Spleen (tissue), 11 donors: ENCODE data around the gene GAB2. TPM values are rescaled to one million over a fixed set of nuclear protein-coding genes. Genes with fewer than 3 reads are reported as not detected.

Experiments
- DNase-seq: peaks from one replicate; pipeline ENCODE4 v3.0.0-alpha.2; 2020
- H3K27ac ChIP-seq, 8 donors: fragments of 200-600 bp; sonication (generic) in 7 of 8; 1 replicate in 4 of 8; 2 replicates in 4 of 8; pipeline versions ENCODE4 v1.5.0 to v1.8.0; 2016 to 2021; ENCODE audit warnings: inconsistent platforms in 4 of 8, mild to moderate bottlenecking in 4 of 8, moderate library complexity in 1 of 8
- H3K27me3 ChIP-seq, 7 donors: fragments of 200-600 bp; sonication (generic) in 6 of 7; replicated peaks in 1 of 7; 1 replicate in 4 of 7; 2 replicates in 3 of 7; pipeline versions ENCODE4 v1.5.0 to v1.8.0; 2016 to 2021; ENCODE audit warnings: inconsistent platforms in 3 of 7, mild to moderate bottlenecking in 1 of 7
- H3K36me3 ChIP-seq, 6 donors: fragments of 200-600 bp; sonication (generic) in 5 of 6; 1 replicate in 4 of 6; 2 replicates in 2 of 6; pipeline versions ENCODE4 v1.5.0 to v1.8.0; 2016 to 2021; ENCODE audit warnings: inconsistent platforms in 2 of 6
- H3K4me1 ChIP-seq, 6 donors: fragments of 200-600 bp; sonication (generic) in 5 of 6; 1 replicate in 3 of 6; 2 replicates in 3 of 6; pipeline versions ENCODE4 v1.5.0 to v1.8.0; 2016 to 2021; ENCODE audit warnings: inconsistent platforms in 3 of 6
- H3K4me3 ChIP-seq, 8 donors: fragments of 200-600 bp; sonication (generic) in 7 of 8; 1 replicate in 4 of 8; 2 replicates in 4 of 8; pipeline versions ENCODE4 v1.5.0 to v1.8.0; 2016 to 2021; ENCODE audit warnings: inconsistent platforms in 4 of 8, mild to moderate bottlenecking in 4 of 8, moderate library complexity in 2 of 8
- H3K9me3 ChIP-seq, 8 donors: fragments of 200-600 bp; sonication (generic) in 7 of 8; 1 replicate in 4 of 8; 2 replicates in 4 of 8; pipeline versions ENCODE4 v1.5.0 to v1.8.0; 2016 to 2021; ENCODE audit warnings: inconsistent platforms in 4 of 8
- POLR2A ChIP-seq, 3 donors: fragments of 450-650 bp; IDR thresholded peaks; one replicate each; pipeline ENCODE4 v1.5.1; 2017; ENCODE audit warnings: antibody characterized with exemption in 3 of 3, mild to moderate bottlenecking in 1 of 3
- POLR2AphosphoS5 ChIP-seq, 3 donors: sonication (generic); formaldehyde crosslinking; IDR thresholded peaks; one replicate each; pipeline ENCODE4 v1.5.1; 2017; ENCODE audit warnings: antibody characterized with exemption in 3 of 3
- WGBS, 5 donors: extraction: QIAGEN DNeasy Blood & Tissue Kit in 3 of 5; methylation state at CpG; one replicate each; pipeline versions ENCODE4 v1.1.5 to v1.1.7; 2013 to 2018; 5-methylcytosine and 5-hydroxymethylcytosine counted together
- intact Hi-C: fragments of 100-400 bp; cut with DNase I; formaldehyde crosslinking; loops from one replicate; pipeline ENCODE4 v1.15.0; 2023; ENCODE audit warnings: low total_unique reads
- polyA plus RNA-seq, 3 donors: library from polyadenylated mRNA; stranded (reverse); fragments of 200-250 nt; gene quantifications; one replicate each; pipeline ENCODE4 v1.2.1, GENCODE V29; 2013
- total RNA-seq, 7 donors: library from RNA; depleted of rRNA in 3 of 7; stranded (reverse); fragments of >200 nt in 3 of 7; fragmentation: NEBNext Ultra II Directional in 4 of 7; extraction: Animal tissue kit (Norgen Biotek cat#: 25700) in 4 of 7; gene quantifications; one replicate each; pipeline versions ENCODE4 v1.1.0 to v1.2.1, GENCODE V29; 2016 to 2021
- TF ChIP-seq, protein P1 (sequence below), 11 experiments: fragments of 200-600 bp in 7 of 11; fragments of 450-650 bp in 4 of 11; sonication (generic) in 4 of 11; IDR thresholded peaks in 8 of 11; conservative IDR thresholded peaks in 3 of 11; 1 replicate in 7 of 11; 2 replicates in 4 of 11; pipeline versions ENCODE4 v1.4.0 to v1.8.0; 2016 to 2021; ENCODE audit warnings: antibody characterized with exemption in 11 of 11, inconsistent platforms in 4 of 11, mild to moderate bottlenecking in 1 of 11
- donor health status: healthy with polysubstance abuse.
- donor health status: DM: no; HTN: no; CAD: no; lungs with moderate emphysema.
- donor health status: DM: no; HTN: no; CAD: no.
- donor health status: Bipolar disorder and iron deficiency.
- donor health status: healthy.
- donor health status: DM: no; HTN: no; CAD: no.
- donor health status: DM: yes; HTN: yes; CAD: no.

GAB2 gene
- total and polyA plus RNA-seq, 10 donors: 2.3 to 57.7 (median 47.0) TPM

DNA sequence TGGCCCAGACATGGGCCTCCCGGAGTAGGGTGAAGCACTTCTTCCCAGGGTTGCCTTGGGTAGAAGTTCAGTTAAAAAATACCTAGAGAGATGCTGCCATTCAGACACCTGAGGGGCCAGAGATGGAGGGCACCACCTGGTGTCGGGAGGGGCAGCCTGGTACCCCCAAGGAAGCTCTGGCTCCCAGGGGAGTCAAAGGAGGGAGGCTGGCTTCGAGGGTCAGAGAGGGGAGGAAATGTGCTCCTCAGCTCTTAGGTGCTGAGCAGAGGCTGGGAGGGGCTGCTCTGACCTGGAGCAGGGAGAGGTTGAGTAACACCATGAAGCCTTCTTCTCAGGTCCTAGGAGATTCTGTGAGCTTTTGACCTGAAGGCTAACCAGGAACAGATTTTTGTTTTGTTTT is 227.8 kb downstream of the GAB2 start:
- intact Hi-C loops: no loop called here
- peak overlapping the region in 5 of 8 donors; percentile 85 to 99 (median 97) for H3K4me3 ChIP-seq
- H3K27me3 ChIP-seq: no peaks in the 10 kb centered on the region
- TF ChIP-seq POLR2A (IDR thresholded peaks at IDR 0.05) (no peak), POLR2AphosphoS5 (IDR thresholded peaks at IDR 0.05) (no peak)
- TF ChIP-seq, protein P1, sequence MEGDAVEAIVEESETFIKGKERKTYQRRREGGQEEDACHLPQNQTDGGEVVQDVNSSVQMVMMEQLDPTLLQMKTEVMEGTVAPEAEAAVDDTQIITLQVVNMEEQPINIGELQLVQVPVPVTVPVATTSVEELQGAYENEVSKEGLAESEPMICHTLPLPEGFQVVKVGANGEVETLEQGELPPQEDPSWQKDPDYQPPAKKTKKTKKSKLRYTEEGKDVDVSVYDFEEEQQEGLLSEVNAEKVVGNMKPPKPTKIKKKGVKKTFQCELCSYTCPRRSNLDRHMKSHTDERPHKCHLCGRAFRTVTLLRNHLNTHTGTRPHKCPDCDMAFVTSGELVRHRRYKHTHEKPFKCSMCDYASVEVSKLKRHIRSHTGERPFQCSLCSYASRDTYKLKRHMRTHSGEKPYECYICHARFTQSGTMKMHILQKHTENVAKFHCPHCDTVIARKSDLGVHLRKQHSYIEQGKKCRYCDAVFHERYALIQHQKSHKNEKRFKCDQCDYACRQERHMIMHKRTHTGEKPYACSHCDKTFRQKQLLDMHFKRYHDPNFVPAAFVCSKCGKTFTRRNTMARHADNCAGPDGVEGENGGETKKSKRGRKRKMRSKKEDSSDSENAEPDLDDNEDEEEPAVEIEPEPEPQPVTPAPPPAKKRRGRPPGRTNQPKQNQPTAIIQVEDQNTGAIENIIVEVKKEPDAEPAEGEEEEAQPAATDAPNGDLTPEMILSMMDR (IDR thresholded peaks at IDR 0.05 in 8 of 11, conservative IDR thresholded peaks at IDR 0.05 in 3 of 11): no peak
- WGBS, 5 donors: 36 to 55% (median 47%) methylated on average over 3 of the region's 3 CpGs
- peaks cover 0 to 12% (median 0%) of the 10 kb centered on the region in 6 donors for H3K36me3 ChIP-seq
- peak; percentile 77 for DNase-seq
- no peaks in the 10 kb centered on the region for H3K9me3 ChIP-seq
- peak overlapping the region in 3 of 8 donors; percentile 91 to 95 (median 93) for H3K27ac ChIP-seq
- peaks cover 15 to 73% (median 44%) of the 10 kb centered on the region in 6 donors for H3K4me1 ChIP-seq

DNA sequence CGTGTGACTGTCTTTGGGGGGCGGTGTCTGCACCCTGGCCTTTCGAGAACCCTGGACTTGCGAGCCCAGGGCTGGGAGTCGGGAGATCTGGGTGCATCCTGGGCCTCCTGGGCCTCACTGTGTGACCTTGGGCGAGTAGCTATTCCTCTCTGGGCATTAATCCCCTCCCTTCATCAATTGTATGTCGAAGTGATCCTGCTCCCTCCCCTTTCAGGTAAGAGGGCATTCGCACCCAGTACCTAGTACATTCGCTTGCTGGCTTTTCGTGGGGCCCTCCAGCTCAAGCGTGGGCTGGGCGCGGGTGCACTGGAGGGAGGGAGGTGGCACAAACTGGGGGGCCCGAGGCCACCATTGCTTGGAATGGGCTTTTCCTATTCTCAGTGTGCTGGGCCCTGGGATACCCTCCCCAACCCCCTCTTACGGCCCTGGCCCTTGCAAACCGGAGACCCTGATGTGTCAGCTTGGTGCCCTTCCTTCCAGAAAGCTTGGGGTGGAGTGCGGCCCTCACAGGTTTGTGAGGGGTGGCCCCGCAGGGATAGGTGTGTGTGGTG is 228.4 kb downstream of the GAB2 start:
- TF ChIP-seq, protein P1 (IDR thresholded peaks at IDR 0.05 in 8 of 11, conservative IDR thresholded peaks at IDR 0.05 in 3 of 11): no peak
- no peak for TF ChIP-seq POLR2A (IDR thresholded peaks at IDR 0.05)
- TF ChIP-seq POLR2AphosphoS5 (IDR thresholded peaks at IDR 0.05): no peak
- Histone ChIP-seq H3K27me3 (no peaks in the 10 kb centered on the region), H3K9me3 (no peaks in the 10 kb centered on the region), H3K27ac (peak overlapping the region in 6 of 8 donors; percentile 88 to 95 (median 90)), H3K4me1 (peaks cover 15 to 73% (median 44%) of the 10 kb centered on the region in 6 donors), H3K4me3 (peak overlapping the region; percentile 85 to 99 (median 95)), H3K36me3 (peaks cover 0 to 12% (median 0%) of the 10 kb centered on the region in 6 donors)
- 42 to 52% (median 48%) methylated on average over 12 to 18 of the region's 18 CpGs for WGBS, 5 donors
- peak; percentile 84 for DNase-seq
- intact Hi-C loops: no loop called here

DNA sequence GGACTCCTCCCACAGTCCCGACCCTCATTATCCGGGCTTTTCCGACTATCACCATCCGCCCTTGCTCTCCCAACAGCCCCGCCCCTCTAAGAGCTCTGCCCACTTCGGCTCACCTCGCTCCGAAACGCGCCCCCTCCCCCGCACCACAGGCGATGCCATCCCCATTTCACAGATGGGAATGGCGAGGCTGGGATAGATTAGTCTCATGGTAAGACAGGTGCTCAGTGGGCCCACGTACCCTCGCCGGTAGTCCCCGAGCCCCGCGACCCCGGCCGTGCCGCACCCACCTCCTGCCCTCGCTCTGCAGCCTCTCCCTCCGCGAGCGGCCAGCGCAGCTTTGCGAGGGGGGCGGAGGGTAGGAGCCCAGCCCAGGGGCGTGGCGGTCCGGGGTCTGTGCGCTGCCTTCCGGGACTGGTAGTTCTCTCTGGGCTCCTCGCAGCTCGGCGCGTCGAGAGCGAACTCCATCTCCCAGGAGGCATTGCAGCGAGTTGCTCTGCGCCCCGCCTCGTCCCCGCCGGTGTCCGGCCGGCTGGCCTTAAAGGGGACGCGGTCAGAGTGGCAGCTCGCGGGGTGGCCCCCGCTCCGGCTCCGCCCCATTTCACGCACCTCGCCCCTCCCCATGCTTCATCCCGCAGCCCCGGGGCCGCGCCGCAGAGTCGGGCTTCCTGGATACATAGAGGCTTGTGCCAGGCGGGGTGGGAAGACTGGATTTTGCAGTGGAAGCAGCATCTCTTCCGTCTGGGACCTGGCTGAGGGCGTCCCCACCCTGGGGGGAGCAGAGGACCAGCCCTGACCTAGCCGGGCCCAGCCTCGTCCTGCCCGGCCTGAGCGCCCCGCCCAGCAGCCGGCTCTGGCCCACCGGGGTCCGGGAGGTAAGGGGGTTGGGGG is 229.1 kb downstream of the GAB2 start, which contains the start of the genes KCTD21 and USP35:
Gene KCTD21 (minus strand): TSS at position 341 of the 888 bp plus-strand sequence. CDS start 14,072 bp downstream, outside the sequence.
Gene USP35 (plus strand): TSS at position 634 of the 888 bp plus-strand sequence. CDS start 7,327 bp downstream, outside the sequence.
- peak within 1 kb of the TSS; percentile 24 to 95 (median 88) for H3K27ac ChIP-seq
- intact Hi-C loops: no loop called here
- H3K4me1 ChIP-seq: peaks cover 15 to 69% (median 44%) of the 10 kb centered on the region in 6 donors
- H3K9me3 ChIP-seq: no peaks in the 10 kb centered on the region
- 0 to 2% (median 1%) methylated on average over 24 to 74 of the region's 74 CpGs for WGBS, 5 donors
- H3K36me3 ChIP-seq: peaks cover 0 to 12% (median 0%) of the 10 kb centered on the region in 6 donors
- H3K4me3 ChIP-seq: peak within 1 kb of the TSS; percentile 85 to 99 (median 95)
- DNase-seq: peak; percentile 99
- TF ChIP-seq, protein P1 (IDR thresholded peaks at IDR 0.05 in 8 of 11, conservative IDR thresholded peaks at IDR 0.05 in 3 of 11): peak in 3 of 11 experiments; percentile 19 to 35 (median 23)
- peak; percentile 96 to 97 (median 97) for TF ChIP-seq POLR2AphosphoS5 (IDR thresholded peaks at IDR 0.05)
- TF ChIP-seq POLR2A (IDR thresholded peaks at IDR 0.05): peak in 2 of 3 donors; percentile 48 to 78
- no peaks in the 10 kb centered on the region for H3K27me3 ChIP-seq
